Renal cortex interstitium (tissue), 11 donors: ENCODE results near the gene ARMC2. TPM values are rescaled to one million over a fixed set of nuclear protein-coding genes. Genes with fewer than 3 reads are reported as not detected.
"Not testable (repeated sequence)": the region's sequence is repeated elsewhere in the genome, so short reads cannot be mapped to it uniquely, and the experiment has no call there.

ENCODE experiments used
- DNase-seq, 11 donors: peaks; one replicate each; pipeline ENCODE4 v3.0.0-alpha.2; 2013; ENCODE audit warnings: low read depth in 9 of 11, low spot score in 4 of 11; ENCODE audit errors: extremely low read depth in 1 of 11
- polyA plus RNA-seq, 3 donors: library from polyadenylated mRNA; unstranded; fragments of 120-200 nt; gene quantifications; one replicate each; pipeline ENCODE4 v1.2.1, GENCODE V29; 2013; ENCODE audit not compliant: insufficient read length in 3 of 3

The ARMC2 gene
- polyA plus RNA-seq, 3 donors, result 9.7 to 14.8 (median 14.3) TPM

GRCh38 chr6:108865751-108866286 is 17.6 kb downstream of the ARMC2 start:
- DNase-seq, result not testable (repeated sequence)

- no peak for DNase-seq
Measured at GRCh38 chr6:108866798-108867197, 18.6 kb downstream of the ARMC2 start.

- DNase-seq, result no peak
Measured at GRCh38 chr6:108868647-108869046, 20.4 kb downstream of the ARMC2 start.

- DNase-seq, result no peak
Measured at GRCh38 chr6:108869876-108870275, 21.7 kb downstream of the ARMC2 start.

GRCh38 chr6:108870357-108870756 is 22.1 kb downstream of the ARMC2 start:
- no peak for DNase-seq

GRCh38 chr6:108872141-108872557 is 23.9 kb downstream of the ARMC2 start:
- DNase-seq, result no peak

- no peak for DNase-seq
Measured at GRCh38 chr6:108872575-108872974, 24.4 kb downstream of the ARMC2 start.

- no peak for DNase-seq
Measured at GRCh38 chr6:108873251-108873650, 25.0 kb downstream of the ARMC2 start.

GRCh38 chr6:108873971-108874370 is 25.7 kb downstream of the ARMC2 start:
- DNase-seq, result no peak

GRCh38 chr6:108874470-108875160 is 26.4 kb downstream of the ARMC2 start:
- DNase-seq, result no peak

GRCh38 chr6:108875161-108875555 is 26.9 kb downstream of the ARMC2 start:
- no peak for DNase-seq

- no peak for DNase-seq
Measured at GRCh38 chr6:108877046-108877751, 29.0 kb downstream of the ARMC2 start.

- no peak for DNase-seq
Measured at GRCh38 chr6:108878942-108879341, 30.7 kb downstream of the ARMC2 start.

- DNase-seq, result no peak
Measured at GRCh38 chr6:108883172-108883571, 35.0 kb downstream of the ARMC2 start.

- DNase-seq, result no peak
Measured at GRCh38 chr6:108884211-108885059, 36.2 kb downstream of the ARMC2 start.

- DNase-seq, result no peak
Measured at GRCh38 chr6:108888052-108888451, 39.8 kb downstream of the ARMC2 start.

- no peak for DNase-seq
Measured at GRCh38 chr6:108888745-108889144, 40.5 kb downstream of the ARMC2 start.

GRCh38 chr6:108890898-108891297 is 42.7 kb downstream of the ARMC2 start:
- not testable (repeated sequence) for DNase-seq

GRCh38 chr6:108895571-108895970 is 47.3 kb downstream of the ARMC2 start:
- no peak for DNase-seq
